GM23338 (cell line): ENCODE data around the gene NCOA1. TPM values are rescaled to one million over a fixed set of nuclear protein-coding genes. Genes with fewer than 3 reads are reported as not detected.

Experiments used
- ATAC-seq: fragments of 200-7000 bp; cut with Tn5 transposase; 3 replicates; pipeline ENCODE4 v1.9.1; 2020
- DNase-seq: peaks from one replicate; pipeline ENCODE4 v3.0.0-alpha.2; 2015; ENCODE audit warnings: low spot score
- H2AFZ ChIP-seq: fragments of 200-600 bp; sonication (generic); 2 replicates; pipeline ENCODE4 v1.8.0; 2016; ENCODE audit warnings: antibody characterized with exemption, mild to moderate bottlenecking, moderate library complexity
- H3F3A ChIP-seq: fragments of 200-600 bp; sonication (generic); replicated peaks from 2 replicates; pipeline ENCODE4 v1.8.0; 2017; ENCODE audit warnings: antibody characterized with exemption, mixed run types, low read depth
- H3K27ac ChIP-seq: fragments of 200-600 bp; sonication (generic); 2 replicates; pipeline ENCODE4 v1.6.1; 2016; ENCODE audit warnings: low read depth
- H3K27me3 ChIP-seq: fragments of 200-600 bp; sonication (generic); 2 replicates; pipeline ENCODE4 v1.8.0; 2016; ENCODE audit warnings: mild to moderate bottlenecking, mixed run types, moderate library complexity; ENCODE audit not compliant: insufficient read depth
- H3K36me3 ChIP-seq: fragments of 200-600 bp; sonication (generic); 2 replicates; pipeline ENCODE4 v1.8.0; 2016; ENCODE audit warnings: mild to moderate bottlenecking; ENCODE audit not compliant: insufficient read depth
- H3K4me1 ChIP-seq: fragments of 200-600 bp; sonication (generic); 2 replicates; pipeline ENCODE4 v1.8.0; 2016; ENCODE audit warnings: mild to moderate bottlenecking, moderate library complexity; ENCODE audit not compliant: insufficient read depth
- H3K4me2 ChIP-seq: fragments of 200-600 bp; sonication (generic); 2 replicates; pipeline ENCODE4 v1.7.1; 2017; ENCODE audit warnings: mixed run types
- H3K4me3 ChIP-seq: fragments of 200-600 bp; sonication (generic); 2 replicates; pipeline ENCODE4 v1.6.1; 2016; ENCODE audit warnings: mixed run types
- H3K79me2 ChIP-seq: fragments of 200-600 bp; sonication (generic); replicated peaks from 2 replicates; pipeline ENCODE4 v1.8.0; 2017; ENCODE audit warnings: mild to moderate bottlenecking; ENCODE audit not compliant: insufficient read depth
- H3K9me2 ChIP-seq: fragments of 200-600 bp; sonication (generic); 2 replicates; pipeline ENCODE4 v1.8.0; 2017; ENCODE audit not compliant: insufficient read depth
- H4K20me1 ChIP-seq: fragments of 200-600 bp; sonication (generic); replicated peaks from 2 replicates; pipeline ENCODE4 v1.8.0; 2017; ENCODE audit warnings: mild to moderate bottlenecking; ENCODE audit not compliant: insufficient read depth
- H3K27ac Mint-ChIP-seq: 2 replicates; pipeline ENCODE4 v1.8.0; 2020; ENCODE audit warnings: inconsistent platforms, mild to moderate bottlenecking, moderate library complexity, mixed read lengths
- H3K27me3 Mint-ChIP-seq: 3 replicates; pipeline ENCODE4 v1.8.0; 2022; ENCODE audit warnings: low read depth, mild to moderate bottlenecking, moderate library complexity, mixed read lengths, inconsistent platforms; ENCODE audit not compliant: insufficient read depth, poor library complexity
- H3K36me3 Mint-ChIP-seq: 3 replicates; pipeline ENCODE4 v1.8.0; 2021; ENCODE audit warnings: low read depth, mild to moderate bottlenecking, inconsistent platforms, moderate library complexity, mixed read lengths
- H3K4me1 Mint-ChIP-seq: 3 replicates; pipeline ENCODE4 v1.8.0; 2020; ENCODE audit warnings: mild to moderate bottlenecking, inconsistent platforms, mixed read lengths
- H3K4me3 Mint-ChIP-seq: 3 replicates; pipeline ENCODE4 v1.8.0; 2021; ENCODE audit warnings: moderate library complexity, mild to moderate bottlenecking, inconsistent platforms, mixed read lengths
- H3K9me3 Mint-ChIP-seq: 3 replicates; pipeline ENCODE4 v1.8.0; 2020; ENCODE audit warnings: moderate library complexity, mild to moderate bottlenecking, inconsistent platforms, mixed read lengths
- CREB1 ChIP-seq: fragments of 250-450 bp; sonication (Bioruptor Pico); IDR thresholded peaks from 2 replicates; pipeline ENCODE4 v1.5.0; 2020; ENCODE audit warnings: low read depth, mild to moderate bottlenecking, moderate library complexity
- CTCF ChIP-seq, 2 experiments: fragments of 200-600 bp in 1 of 2; sonication (generic) in 1 of 2; conservative IDR thresholded peaks; 2 replicates each; pipeline versions ENCODE4 v1.5.1 to v1.6.1; 2016 to 2017; ENCODE audit warnings: antibody characterized with exemption in 2 of 2, low read depth in 2 of 2, mild to moderate bottlenecking in 2 of 2, moderate library complexity in 1 of 2
- EZH2 ChIP-seq: fragments of 200-600 bp; sonication (generic); IDR thresholded peaks from one replicate; pipeline ENCODE4 v1.8.0; 2017; ENCODE audit warnings: antibody characterized with exemption, mild to moderate bottlenecking, low read depth; ENCODE audit not compliant: unreplicated experiment
- EZH2phosphoT487 ChIP-seq: fragments of 200-600 bp; sonication (generic); IDR thresholded peaks from one replicate; pipeline ENCODE4 v1.8.1; 2018; ENCODE audit warnings: antibody characterized with exemption; ENCODE audit not compliant: unreplicated experiment
- JUNB ChIP-seq: IDR thresholded peaks from one replicate; pipeline ENCODE4 v1.6.1; 2016; ENCODE audit warnings: antibody characterized with exemption; ENCODE audit not compliant: unreplicated experiment
- NANOG ChIP-seq: IDR thresholded peaks from 2 replicates; pipeline ENCODE4 v1.6.1; 2016; ENCODE audit warnings: antibody characterized with exemption, borderline replicate concordance
- POLR2AphosphoS5 ChIP-seq: IDR thresholded peaks from 2 replicates; pipeline ENCODE4 v1.6.1; 2016; ENCODE audit warnings: antibody characterized with exemption, low read depth
- STAT1 ChIP-seq: IDR thresholded peaks from one replicate; pipeline ENCODE4 v1.6.1; 2016; ENCODE audit warnings: antibody characterized with exemption; ENCODE audit not compliant: unreplicated experiment
- ZNF114 ChIP-seq: fragments of 250-450 bp; sonication (Bioruptor Pico); IDR thresholded peaks from 2 replicates; pipeline ENCODE4 v1.5.0; 2020; ENCODE audit warnings: mild to moderate bottlenecking, moderate library complexity
- ZNF331 ChIP-seq: fragments of 250-450 bp; sonication (Bioruptor Pico); IDR thresholded peaks from 2 replicates; pipeline ENCODE4 v1.5.0; 2020; ENCODE audit warnings: low read depth, mild to moderate bottlenecking, moderate library complexity
- polyA plus RNA-seq: library from polyadenylated mRNA; unstranded; fragments of >200 nt; fragmentation: Nextera tagmentation; extraction: Ambion mirVana; gene quantifications from 2 replicates; pipeline ENCODE4 v1.2.1, GENCODE V29; 2016
- total RNA-seq: library from RNA; depleted of rRNA; stranded (reverse); fragments of >200 nt; shearing (Covaris generic); gene quantifications from 2 replicates; pipeline ENCODE4 v1.2.3, GENCODE V29; 2014
- TF ChIP-seq, protein P1 (sequence below): fragments of 250-450 bp; sonication (Bioruptor Pico); IDR thresholded peaks from 2 replicates; pipeline ENCODE4 v1.5.0; 2020; ENCODE audit warnings: mild to moderate bottlenecking, moderate library complexity
- TF ChIP-seq, protein P2 (sequence below): IDR thresholded peaks from one replicate; pipeline ENCODE4 v1.6.1; 2018; ENCODE audit warnings: antibody characterized with exemption; ENCODE audit not compliant: unreplicated experiment

NCOA1 gene
- total and polyA plus RNA-seq, 2 experiments from 2014 or later, result 7.1 to 15.1 TPM

- H3K79me2 ChIP-seq, result no peaks in the 10 kb centered on the region
- no peaks in the 10 kb centered on the region for H3K36me3 ChIP-seq
- Mint-ChIP-seq H3K27ac (no peak overlapping the region), H3K36me3 (no peaks in the 10 kb centered on the region), H3K4me3 (no peak overlapping the region), H3K9me3 (no peaks in the 10 kb centered on the region), H3K4me1 (no peaks in the 10 kb centered on the region), H3K27me3 (no peaks in the 10 kb centered on the region)
- H3K9me2 ChIP-seq, result no peaks in the 10 kb centered on the region
- no peak overlapping the region for H2AFZ ChIP-seq
- H4K20me1 ChIP-seq, result no peaks in the 10 kb centered on the region
- no peaks in the 10 kb centered on the region for H3K27me3 ChIP-seq
- no peak for DNase-seq
- TF ChIP-seq EZH2 (no peak), EZH2phosphoT487 (no peak), JUNB (no peak), CTCF (conservative IDR thresholded peaks at IDR 0.05; ENCODE audit: low read depth in 2 of 2) (no peak), ZNF114 (CRISPR knock-in tag) (no peak), CREB1 (no peak), STAT1 (no peak), POLR2AphosphoS5 (no peak), ZNF331 (CRISPR knock-in tag) (no peak), NANOG (no peak)
- TF ChIP-seq, protein P1, sequence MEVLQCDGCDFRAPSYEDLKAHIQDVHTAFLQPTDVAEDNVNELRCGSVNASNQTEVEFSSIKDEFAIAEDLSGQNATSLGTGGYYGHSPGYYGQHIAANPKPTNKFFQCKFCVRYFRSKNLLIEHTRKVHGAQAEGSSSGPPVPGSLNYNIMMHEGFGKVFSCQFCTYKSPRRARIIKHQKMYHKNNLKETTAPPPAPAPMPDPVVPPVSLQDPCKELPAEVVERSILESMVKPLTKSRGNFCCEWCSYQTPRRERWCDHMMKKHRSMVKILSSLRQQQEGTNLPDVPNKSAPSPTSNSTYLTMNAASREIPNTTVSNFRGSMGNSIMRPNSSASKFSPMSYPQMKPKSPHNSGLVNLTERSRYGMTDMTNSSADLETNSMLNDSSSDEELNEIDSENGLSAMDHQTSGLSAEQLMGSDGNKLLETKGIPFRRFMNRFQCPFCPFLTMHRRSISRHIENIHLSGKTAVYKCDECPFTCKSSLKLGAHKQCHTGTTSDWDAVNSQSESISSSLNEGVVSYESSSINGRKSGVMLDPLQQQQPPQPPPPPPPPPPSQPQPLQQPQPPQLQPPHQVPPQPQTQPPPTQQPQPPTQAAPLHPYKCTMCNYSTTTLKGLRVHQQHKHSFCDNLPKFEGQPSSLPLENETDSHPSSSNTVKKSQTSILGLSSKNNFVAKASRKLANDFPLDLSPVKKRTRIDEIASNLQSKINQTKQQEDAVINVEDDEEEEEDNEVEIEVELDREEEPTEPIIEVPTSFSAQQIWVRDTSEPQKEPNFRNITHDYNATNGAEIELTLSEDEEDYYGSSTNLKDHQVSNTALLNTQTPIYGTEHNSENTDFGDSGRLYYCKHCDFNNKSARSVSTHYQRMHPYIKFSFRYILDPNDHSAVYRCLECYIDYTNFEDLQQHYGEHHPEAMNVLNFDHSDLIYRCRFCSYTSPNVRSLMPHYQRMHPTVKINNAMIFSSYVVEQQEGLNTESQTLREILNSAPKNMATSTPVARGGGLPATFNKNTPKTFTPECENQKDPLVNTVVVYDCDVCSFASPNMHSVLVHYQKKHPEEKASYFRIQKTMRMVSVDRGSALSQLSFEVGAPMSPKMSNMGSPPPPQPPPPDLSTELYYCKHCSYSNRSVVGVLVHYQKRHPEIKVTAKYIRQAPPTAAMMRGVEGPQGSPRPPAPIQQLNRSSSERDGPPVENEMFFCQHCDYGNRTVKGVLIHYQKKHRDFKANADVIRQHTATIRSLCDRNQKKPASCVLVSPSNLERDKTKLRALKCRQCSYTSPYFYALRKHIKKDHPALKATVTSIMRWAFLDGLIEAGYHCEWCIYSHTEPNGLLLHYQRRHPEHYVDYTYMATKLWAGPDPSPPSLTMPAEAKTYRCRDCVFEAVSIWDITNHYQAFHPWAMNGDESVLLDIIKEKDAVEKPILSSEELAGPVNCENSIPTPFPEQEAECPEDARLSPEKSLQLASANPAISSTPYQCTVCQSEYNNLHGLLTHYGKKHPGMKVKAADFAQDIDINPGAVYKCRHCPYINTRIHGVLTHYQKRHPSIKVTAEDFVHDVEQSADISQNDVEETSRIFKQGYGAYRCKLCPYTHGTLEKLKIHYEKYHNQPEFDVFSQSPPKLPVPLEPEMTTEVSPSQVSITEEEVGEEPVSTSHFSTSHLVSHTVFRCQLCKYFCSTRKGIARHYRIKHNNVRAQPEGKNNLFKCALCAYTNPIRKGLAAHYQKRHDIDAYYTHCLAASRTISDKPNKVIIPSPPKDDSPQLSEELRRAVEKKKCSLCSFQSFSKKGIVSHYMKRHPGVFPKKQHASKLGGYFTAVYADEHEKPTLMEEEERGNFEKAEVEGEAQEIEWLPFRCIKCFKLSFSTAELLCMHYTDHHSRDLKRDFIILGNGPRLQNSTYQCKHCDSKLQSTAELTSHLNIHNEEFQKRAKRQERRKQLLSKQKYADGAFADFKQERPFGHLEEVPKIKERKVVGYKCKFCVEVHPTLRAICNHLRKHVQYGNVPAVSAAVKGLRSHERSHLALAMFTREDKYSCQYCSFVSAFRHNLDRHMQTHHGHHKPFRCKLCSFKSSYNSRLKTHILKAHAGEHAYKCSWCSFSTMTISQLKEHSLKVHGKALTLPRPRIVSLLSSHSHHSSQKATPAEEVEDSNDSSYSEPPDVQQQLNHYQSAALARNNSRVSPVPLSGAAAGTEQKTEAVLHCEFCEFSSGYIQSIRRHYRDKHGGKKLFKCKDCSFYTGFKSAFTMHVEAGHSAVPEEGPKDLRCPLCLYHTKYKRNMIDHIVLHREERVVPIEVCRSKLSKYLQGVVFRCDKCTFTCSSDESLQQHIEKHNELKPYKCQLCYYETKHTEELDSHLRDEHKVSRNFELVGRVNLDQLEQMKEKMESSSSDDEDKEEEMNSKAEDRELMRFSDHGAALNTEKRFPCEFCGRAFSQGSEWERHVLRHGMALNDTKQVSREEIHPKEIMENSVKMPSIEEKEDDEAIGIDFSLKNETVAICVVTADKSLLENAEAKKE (CRISPR knock-in tag), result no peak
- TF ChIP-seq, protein P2, sequence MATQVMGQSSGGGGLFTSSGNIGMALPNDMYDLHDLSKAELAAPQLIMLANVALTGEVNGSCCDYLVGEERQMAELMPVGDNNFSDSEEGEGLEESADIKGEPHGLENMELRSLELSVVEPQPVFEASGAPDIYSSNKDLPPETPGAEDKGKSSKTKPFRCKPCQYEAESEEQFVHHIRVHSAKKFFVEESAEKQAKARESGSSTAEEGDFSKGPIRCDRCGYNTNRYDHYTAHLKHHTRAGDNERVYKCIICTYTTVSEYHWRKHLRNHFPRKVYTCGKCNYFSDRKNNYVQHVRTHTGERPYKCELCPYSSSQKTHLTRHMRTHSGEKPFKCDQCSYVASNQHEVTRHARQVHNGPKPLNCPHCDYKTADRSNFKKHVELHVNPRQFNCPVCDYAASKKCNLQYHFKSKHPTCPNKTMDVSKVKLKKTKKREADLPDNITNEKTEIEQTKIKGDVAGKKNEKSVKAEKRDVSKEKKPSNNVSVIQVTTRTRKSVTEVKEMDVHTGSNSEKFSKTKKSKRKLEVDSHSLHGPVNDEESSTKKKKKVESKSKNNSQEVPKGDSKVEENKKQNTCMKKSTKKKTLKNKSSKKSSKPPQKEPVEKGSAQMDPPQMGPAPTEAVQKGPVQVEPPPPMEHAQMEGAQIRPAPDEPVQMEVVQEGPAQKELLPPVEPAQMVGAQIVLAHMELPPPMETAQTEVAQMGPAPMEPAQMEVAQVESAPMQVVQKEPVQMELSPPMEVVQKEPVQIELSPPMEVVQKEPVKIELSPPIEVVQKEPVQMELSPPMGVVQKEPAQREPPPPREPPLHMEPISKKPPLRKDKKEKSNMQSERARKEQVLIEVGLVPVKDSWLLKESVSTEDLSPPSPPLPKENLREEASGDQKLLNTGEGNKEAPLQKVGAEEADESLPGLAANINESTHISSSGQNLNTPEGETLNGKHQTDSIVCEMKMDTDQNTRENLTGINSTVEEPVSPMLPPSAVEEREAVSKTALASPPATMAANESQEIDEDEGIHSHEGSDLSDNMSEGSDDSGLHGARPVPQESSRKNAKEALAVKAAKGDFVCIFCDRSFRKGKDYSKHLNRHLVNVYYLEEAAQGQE, result no peak
- no peaks in the 10 kb centered on the region for H3F3A ChIP-seq
- no peaks in the 10 kb centered on the region for H3K4me1 ChIP-seq
- H3K27ac ChIP-seq, result no peak overlapping the region
- no peak for ATAC-seq
- no peak overlapping the region for H3K4me2 ChIP-seq
- no peak overlapping the region for H3K4me3 ChIP-seq
Observed at GRCh38 chr2:24628746-24629145, 137.7 kb downstream of the NCOA1 start.
